HepG2 (cell line): ENCODE measurements around the gene EXOC3. TPM values are rescaled to one million over a fixed set of nuclear protein-coding genes. Genes with fewer than 3 reads are reported as not detected.
A peak's percentile ranks its signal among the peaks of the same experiment; 100 is the strongest.

Experiments used
- ATAC-seq: fragments of 200-7000 bp; cut with Tn5 transposase; 3 replicates; pipeline ENCODE4 v1.9.1; 2020; ENCODE audit warnings: mild to moderate bottlenecking, moderate library complexity
- BruUV-seq: library from RNA; stranded (reverse); fragments of 400-500 nt; replicated peaks from 2 replicates; lab custom pipeline; 2021; lab: Mats Ljungman, UMichigan
- CTCF ChIA-PET: fragments of 300-600 bp; formaldehyde crosslinking; extraction: SDS; loops from one replicate; lab custom pipeline; 2021; ENCODE audit warnings: low total read pairs, inconsistent platforms, low intra/inter-chr PET ratio; lab: Yijun Ruan, JAX
- POLR2A ChIA-PET: fragments of 350-600 bp; sonication (Branson Sonifier 250); formaldehyde crosslinking; loops from one replicate; lab custom pipeline; 2020; ENCODE audit warnings: antibody characterized with exemption, inconsistent platforms; lab: Yijun Ruan, JAX
- DNase-seq: peaks from one replicate; pipeline ENCODE4 v3.0.0-alpha.2; 2015; ENCODE audit warnings: low spot score
- FAIRE-seq: peaks from 3 replicates; lab custom pipeline; 2011; peaks lifted over from hg19 to GRCh38; lab: Jason Lieb, UNC
- H2AFZ ChIP-seq: one replicate; pipeline ENCODE4 v1.6.1; 2011; ENCODE audit warnings: low read length, inconsistent platforms
- H3K27ac ChIP-seq: fragments of 300-600 bp; 3 replicates; pipeline ENCODE4 v1.8.0; 2011; ENCODE audit warnings: mixed run types, mild to moderate bottlenecking, mixed read lengths, low read length, inconsistent platforms; ENCODE audit not compliant: insufficient read depth; ENCODE audit errors: extremely low read length
- H3K27me3 ChIP-seq, 2 experiments: fragments of 200-600 bp in 1 of 2; 2 replicates in 1 of 2; 3 replicates in 1 of 2; pipeline versions ENCODE4 v1.6.0 to v1.8.0; 2011; ENCODE audit warnings: low read length in 2 of 2, mild to moderate bottlenecking in 2 of 2, moderate library complexity in 2 of 2, inconsistent platforms in 1 of 2; ENCODE audit not compliant: insufficient read depth in 2 of 2, control insufficient read depth in 1 of 2
- H3K36me3 ChIP-seq, 2 experiments: fragments of 200-600 bp in 1 of 2; replicated peaks in 1 of 2; 2 replicates in 1 of 2; 3 replicates in 1 of 2; pipeline versions ENCODE4 v1.5.1 to v1.8.0; 2011; ENCODE audit warnings: low read length in 2 of 2, inconsistent platforms in 1 of 2; ENCODE audit not compliant: insufficient read depth in 2 of 2, control insufficient read depth in 1 of 2
- H3K4me1 ChIP-seq: 2 replicates; pipeline ENCODE4 v1.5.1; 2012; ENCODE audit warnings: low read length, inconsistent platforms; ENCODE audit not compliant: insufficient read depth
- H3K4me2 ChIP-seq: 2 replicates; pipeline ENCODE4 v1.6.0; 2011; ENCODE audit warnings: low read depth, low read length, inconsistent platforms
- H3K4me3 ChIP-seq, 3 experiments: fragments of 200-600 bp in 1 of 3; sonication (generic), shearing (Covaris generic) in 1 of 3; replicated peaks in 1 of 3; 2 replicates each; pipeline ENCODE4 v1.5.1; 2011 to 2016; ENCODE audit warnings: low read length in 3 of 3, inconsistent platforms in 2 of 3, low read depth in 2 of 3, mild to moderate bottlenecking in 2 of 3, control low read depth in 1 of 3, mixed read lengths in 1 of 3; ENCODE audit not compliant: insufficient read depth in 1 of 3
- H3K79me2 ChIP-seq: one replicate; pipeline ENCODE4 v1.6.1; 2011; ENCODE audit warnings: low read length, inconsistent platforms; ENCODE audit not compliant: insufficient read depth
- H3K9ac ChIP-seq: 2 replicates; pipeline ENCODE4 v1.6.0; 2011; ENCODE audit warnings: mild to moderate bottlenecking, low read depth, low read length, inconsistent platforms; ENCODE audit not compliant: insufficient read depth
- H3K9me3 ChIP-seq: 2 replicates; pipeline ENCODE4 v1.5.1; 2012; ENCODE audit warnings: mild to moderate bottlenecking, low read length
- H4K20me1 ChIP-seq: 2 replicates; pipeline ENCODE4 v1.6.0; 2011; ENCODE audit warnings: inconsistent platforms, mild to moderate bottlenecking, low read length, moderate library complexity; ENCODE audit not compliant: insufficient read depth
- HMGXB4 ChIP-seq, 2 experiments: sonication (generic) in 1 of 2; formaldehyde crosslinking in 1 of 2; IDR thresholded peaks; 2 replicates each; pipeline versions ENCODE4 v1.4.0 to v1.6.1; 2018 to 2020; ENCODE audit warnings: missing genetic modification reagents in 2 of 2, borderline replicate concordance in 1 of 2, low read depth in 1 of 2, mild to moderate bottlenecking in 1 of 2, missing biosample characterization in 1 of 2
- MAFG ChIP-seq: sonication (generic); formaldehyde crosslinking; IDR thresholded peaks from 2 replicates; pipeline ENCODE4 v1.5.1; 2020; ENCODE audit warnings: mild to moderate bottlenecking, missing genetic modification reagents
- RFX1 ChIP-seq: fragments of 450-650 bp; IDR thresholded peaks from 2 replicates; pipeline ENCODE4 v1.6.1; 2017
- SMAD9 ChIP-seq: sonication (generic); formaldehyde crosslinking; IDR thresholded peaks from 2 replicates; pipeline ENCODE4 v1.5.1; 2020; ENCODE audit warnings: mild to moderate bottlenecking, missing genetic modification reagents
- SMC3 ChIP-seq: IDR thresholded peaks from 2 replicates; pipeline ENCODE4 v1.6.1; 2011; ENCODE audit warnings: low read length, improper control_type of control experiment
- STAG1 ChIP-seq: sonication (generic); formaldehyde crosslinking; IDR thresholded peaks from 2 replicates; pipeline ENCODE4 v1.4.0; 2020; ENCODE audit warnings: missing genetic modification reagents
- UBTF ChIP-seq: sonication (generic); formaldehyde crosslinking; IDR thresholded peaks from 2 replicates; pipeline ENCODE4 v1.4.0; 2020; ENCODE audit warnings: mild to moderate bottlenecking, missing genetic modification reagents
- XRCC5 ChIP-seq: fragments of 200-400 bp; formaldehyde crosslinking; optimal IDR thresholded peaks from 2 replicates; pipeline ENCODE3; 2017; ENCODE audit warnings: mild to moderate bottlenecking, low read length
- ZBTB7B ChIP-seq: sonication (generic); formaldehyde crosslinking; IDR thresholded peaks from 2 replicates; pipeline ENCODE4 v1.4.0; 2020; ENCODE audit warnings: missing genetic modification reagents
- ZNF337 ChIP-seq: sonication (generic); formaldehyde crosslinking; IDR thresholded peaks from 2 replicates; pipeline ENCODE4 v1.5.1; 2020; ENCODE audit warnings: missing genetic modification reagents, low read depth, mild to moderate bottlenecking, borderline replicate concordance
- ZNF605 ChIP-seq: sonication (generic); formaldehyde crosslinking; IDR thresholded peaks from 2 replicates; pipeline ENCODE4 v1.8.0; 2022; ENCODE audit warnings: mild to moderate bottlenecking, missing genetic modification reagents
- WGBS: methylation state at CpG from one replicate; pipeline ENCODE4 v1.1.6; 2017; ENCODE audit warnings: low lambda C conversion rate; 5-methylcytosine and 5-hydroxymethylcytosine counted together
- in situ Hi-C: cut with HindIII; loops from 2 replicates; pipeline ENCODE4 v1.10.0; 2017; ENCODE audit warnings: low pct_unique_long_range_greater_than_20kb; ENCODE audit not compliant: extremely low pct_ligation_motif_present
- intact Hi-C: fragments of 100-400 bp; cut with micrococcal nuclease; formaldehyde crosslinking; loops from one replicate; pipeline ENCODE4 v1.10.0; 2022; ENCODE audit not compliant: unreplicated experiment
- polyA plus RNA-seq, 8 experiments: library from polyadenylated mRNA; depleted of rRNA in 3 of 8; stranded (reverse) in 7 of 8; unstranded in 1 of 8; fragments of >200 nt; fragmentation: Illumina TruSeq in 4 of 8; extraction: Trizol in 4 of 8; gene quantifications; 2 replicates each; pipeline versions ENCODE4 v1.2.1 to v1.2.3, GENCODE V29; 2011 to 2016; ENCODE audit warnings: low read depth in 4 of 8, missing spikeins in 1 of 8, mixed read lengths in 1 of 8; ENCODE audit not compliant: insufficient read depth in 1 of 8
- total RNA-seq, 5 experiments: library from RNA; depleted of rRNA; stranded (reverse); fragments of >200 nt; fragmentation: Illumina TruSeq; extraction: Trizol; gene quantifications; 2 replicates each; pipeline ENCODE4 v1.2.3, GENCODE V29; 2016; ENCODE audit warnings: low read depth in 1 of 5
- TF ChIP-seq, protein P1 (sequence below): sonication (generic); formaldehyde crosslinking; IDR thresholded peaks from 2 replicates; pipeline ENCODE4 v1.5.0; 2020; ENCODE audit warnings: mild to moderate bottlenecking, missing genetic modification reagents, moderate library complexity
- TF ChIP-seq, protein P2 (sequence below): IDR thresholded peaks from 2 replicates; pipeline ENCODE4 v1.4.0; 2020; ENCODE audit warnings: mild to moderate bottlenecking, missing genetic modification reagents

EXOC3 gene
- total and polyA plus RNA-seq, 2 of the 13 experiments (the other 11 are each of a cell fraction or from before 2014, with no cell fraction given), result 9.2 to 20.5 TPM

- BruUV-seq, result no TSS peak
- Histone ChIP-seq H3K4me1 (peaks cover 17% of the 10 kb centered on the region), H3K27me3 (no peaks in the 10 kb centered on the region; a peak in 1 of 5 replicates), H4K20me1 (no peaks in the 10 kb centered on the region), H3K79me2 (peaks cover 17% of the 10 kb centered on the region), H3K27ac (no peak overlapping the region), H3K36me3 (peaks cover 22 to 49% of the 10 kb centered on the region in 2 experiments; a peak in 4 of 5 replicates), H3K9me3 (peaks cover 4% of the 10 kb centered on the region; the same call in 1 of the 2 replicates), H2AFZ (no peak overlapping the region), H3K4me3 (no peak overlapping the region), H3K4me2 (no peak overlapping the region), H3K9ac (no peak overlapping the region)
- CTCF ChIA-PET, result no interaction called here
- in situ Hi-C loops, result no loop called here
- FAIRE-seq (no peak), ATAC-seq (peak; percentile 32; the same call in 2 of the 3 replicates), DNase-seq (peak; percentile 42)
- WGBS, result 87% methylated on average over 5 of the region's 7 CpGs
- POLR2A ChIA-PET, result interaction anchor here (1.5 kb wide), 1 partner anchor 26 kb away, joined by 14 read pairs; no protein-coding TSS in a partner anchor
- intact Hi-C loops, result no loop called here
- no peak for TF ChIP-seq ZNF337
- TF ChIP-seq, protein P1, sequence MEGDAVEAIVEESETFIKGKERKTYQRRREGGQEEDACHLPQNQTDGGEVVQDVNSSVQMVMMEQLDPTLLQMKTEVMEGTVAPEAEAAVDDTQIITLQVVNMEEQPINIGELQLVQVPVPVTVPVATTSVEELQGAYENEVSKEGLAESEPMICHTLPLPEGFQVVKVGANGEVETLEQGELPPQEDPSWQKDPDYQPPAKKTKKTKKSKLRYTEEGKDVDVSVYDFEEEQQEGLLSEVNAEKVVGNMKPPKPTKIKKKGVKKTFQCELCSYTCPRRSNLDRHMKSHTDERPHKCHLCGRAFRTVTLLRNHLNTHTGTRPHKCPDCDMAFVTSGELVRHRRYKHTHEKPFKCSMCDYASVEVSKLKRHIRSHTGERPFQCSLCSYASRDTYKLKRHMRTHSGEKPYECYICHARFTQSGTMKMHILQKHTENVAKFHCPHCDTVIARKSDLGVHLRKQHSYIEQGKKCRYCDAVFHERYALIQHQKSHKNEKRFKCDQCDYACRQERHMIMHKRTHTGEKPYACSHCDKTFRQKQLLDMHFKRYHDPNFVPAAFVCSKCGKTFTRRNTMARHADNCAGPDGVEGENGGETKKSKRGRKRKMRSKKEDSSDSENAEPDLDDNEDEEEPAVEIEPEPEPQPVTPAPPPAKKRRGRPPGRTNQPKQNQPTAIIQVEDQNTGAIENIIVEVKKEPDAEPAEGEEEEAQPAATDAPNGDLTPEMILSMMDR (CRISPR knock-in tag), result peak; percentile 58
- TF ChIP-seq STAG1, result peak; percentile 52
- no peak for TF ChIP-seq MAFG (CRISPR knock-in tag)
- TF ChIP-seq, protein P2, sequence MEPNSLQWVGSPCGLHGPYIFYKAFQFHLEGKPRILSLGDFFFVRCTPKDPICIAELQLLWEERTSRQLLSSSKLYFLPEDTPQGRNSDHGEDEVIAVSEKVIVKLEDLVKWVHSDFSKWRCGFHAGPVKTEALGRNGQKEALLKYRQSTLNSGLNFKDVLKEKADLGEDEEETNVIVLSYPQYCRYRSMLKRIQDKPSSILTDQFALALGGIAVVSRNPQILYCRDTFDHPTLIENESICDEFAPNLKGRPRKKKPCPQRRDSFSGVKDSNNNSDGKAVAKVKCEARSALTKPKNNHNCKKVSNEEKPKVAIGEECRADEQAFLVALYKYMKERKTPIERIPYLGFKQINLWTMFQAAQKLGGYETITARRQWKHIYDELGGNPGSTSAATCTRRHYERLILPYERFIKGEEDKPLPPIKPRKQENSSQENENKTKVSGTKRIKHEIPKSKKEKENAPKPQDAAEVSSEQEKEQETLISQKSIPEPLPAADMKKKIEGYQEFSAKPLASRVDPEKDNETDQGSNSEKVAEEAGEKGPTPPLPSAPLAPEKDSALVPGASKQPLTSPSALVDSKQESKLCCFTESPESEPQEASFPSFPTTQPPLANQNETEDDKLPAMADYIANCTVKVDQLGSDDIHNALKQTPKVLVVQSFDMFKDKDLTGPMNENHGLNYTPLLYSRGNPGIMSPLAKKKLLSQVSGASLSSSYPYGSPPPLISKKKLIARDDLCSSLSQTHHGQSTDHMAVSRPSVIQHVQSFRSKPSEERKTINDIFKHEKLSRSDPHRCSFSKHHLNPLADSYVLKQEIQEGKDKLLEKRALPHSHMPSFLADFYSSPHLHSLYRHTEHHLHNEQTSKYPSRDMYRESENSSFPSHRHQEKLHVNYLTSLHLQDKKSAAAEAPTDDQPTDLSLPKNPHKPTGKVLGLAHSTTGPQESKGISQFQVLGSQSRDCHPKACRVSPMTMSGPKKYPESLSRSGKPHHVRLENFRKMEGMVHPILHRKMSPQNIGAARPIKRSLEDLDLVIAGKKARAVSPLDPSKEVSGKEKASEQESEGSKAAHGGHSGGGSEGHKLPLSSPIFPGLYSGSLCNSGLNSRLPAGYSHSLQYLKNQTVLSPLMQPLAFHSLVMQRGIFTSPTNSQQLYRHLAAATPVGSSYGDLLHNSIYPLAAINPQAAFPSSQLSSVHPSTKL (CRISPR knock-in tag), result no peak
- peak; percentile 38 for TF ChIP-seq XRCC5
- TF ChIP-seq HMGXB4 (CRISPR knock-in tag; IDR thresholded peaks at IDR 0.05; ENCODE audit: borderline replicate concordance in 1 of 2, low read depth in 1 of 2), result 0 out of 4 replicates have a peak, but pooled peaks of 1 of the 2 experiments have one; percentile 25
- no peak for TF ChIP-seq ZBTB7B (CRISPR knock-in tag)
- TF ChIP-seq RFX1, result no peak
- no peak for TF ChIP-seq ZNF605 (CRISPR knock-in tag)
- TF ChIP-seq SMAD9 (CRISPR knock-in tag), result no peak
- no peak for TF ChIP-seq UBTF (CRISPR knock-in tag)
- TF ChIP-seq SMC3, result peak; percentile 29; the same call in 1 of the 2 replicates
Measured at GRCh38 chr5:446883-447263, 3.9 kb downstream of the EXOC3 start.
